IgD-negative memory B cell (primary cell): Measurements from ENCODE around the gene DLG1. TPM values are rescaled to one million over a fixed set of nuclear protein-coding genes. Genes with fewer than 3 reads are reported as not detected.
"Not testable (repeated sequence)": the region's sequence is repeated elsewhere in the genome, so short reads cannot be mapped to it uniquely, and the experiment has no call there.

Experiments
- H3K27ac Mint-ChIP-seq, 3 donors: one replicate each; pipeline ENCODE4 v1.8.0; 2020 to 2022; ENCODE audit warnings: mild to moderate bottlenecking in 3 of 3, mixed read lengths in 3 of 3, moderate library complexity in 1 of 3
- H3K27me3 Mint-ChIP-seq: one replicate; pipeline ENCODE4 v1.8.0; 2021; ENCODE audit warnings: mixed read lengths
- H3K36me3 Mint-ChIP-seq: one replicate; pipeline ENCODE4 v1.8.0; 2020; ENCODE audit warnings: mild to moderate bottlenecking, mixed read lengths
- H3K4me1 Mint-ChIP-seq, 3 donors: one replicate each; pipeline ENCODE4 v1.8.0; 2020 to 2022; ENCODE audit warnings: mixed read lengths in 3 of 3, mild to moderate bottlenecking in 1 of 3
- H3K4me3 Mint-ChIP-seq, 4 donors: one replicate each; pipeline ENCODE4 v1.8.0; 2020 to 2022; ENCODE audit warnings: mild to moderate bottlenecking in 4 of 4, mixed read lengths in 4 of 4, moderate library complexity in 3 of 4
- H3K9me3 Mint-ChIP-seq, 3 donors: one replicate each; pipeline ENCODE4 v1.8.0; 2020 to 2021; ENCODE audit warnings: mixed read lengths in 3 of 3, mild to moderate bottlenecking in 1 of 3
- polyA plus RNA-seq: library from polyadenylated mRNA; unstranded; fragments of 300-500 nt; fragmentation: Illumina TruSeq; gene quantifications from one replicate; pipeline ENCODE4 v1.2.3, GENCODE V29; 2021

Gene DLG1
- polyA plus RNA-seq, 1 donor from 2014 or later: 28.6 TPM

GRCh38 chr3:197231321-197231720 is 67.1 kb downstream of the DLG1 start:
- no peak overlapping the region for H3K27ac Mint-ChIP-seq
- no peak overlapping the region for H3K4me3 Mint-ChIP-seq
- peaks cover 7% of the 10 kb centered on the region for H3K36me3 Mint-ChIP-seq
- H3K27me3 Mint-ChIP-seq: no peaks in the 10 kb centered on the region
- peaks cover 1 to 31% (median 22%) of the 10 kb centered on the region in 3 donors for H3K4me1 Mint-ChIP-seq
- H3K9me3 Mint-ChIP-seq: peaks cover 0 to 4% (median 0%) of the 10 kb centered on the region in 3 donors

- Mint-ChIP-seq H3K27ac (no peak overlapping the region), H3K36me3 (peaks cover 7% of the 10 kb centered on the region), H3K27me3 (no peaks in the 10 kb centered on the region), H3K4me3 (no peak overlapping the region), H3K4me1 (peaks cover 1 to 26% (median 22%) of the 10 kb centered on the region in 3 donors), H3K9me3 (no peaks in the 10 kb centered on the region)
Measured at GRCh38 chr3:197229836-197230235, 68.6 kb downstream of the DLG1 start.

DNA sequence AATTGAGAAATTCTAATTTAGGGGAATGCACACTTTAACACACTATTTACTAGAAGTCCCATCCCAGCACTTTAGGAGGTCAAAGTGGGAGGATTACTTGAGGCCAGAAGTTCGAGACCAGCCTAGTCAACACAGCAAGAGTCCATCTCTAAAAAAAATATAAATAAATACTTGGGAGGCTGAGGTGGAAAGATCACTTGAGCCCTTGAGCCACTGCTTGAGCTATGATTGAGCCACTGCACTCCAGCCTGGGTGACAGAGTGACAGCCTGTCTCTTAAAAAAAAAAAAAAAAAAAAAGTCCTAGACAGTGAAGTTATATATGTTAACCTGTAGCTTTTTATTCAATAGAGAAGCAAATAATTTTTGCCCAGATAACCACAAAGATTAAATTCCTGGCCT is 69.2 kb downstream of the DLG1 start:
- H3K4me1 Mint-ChIP-seq: peaks cover 0 to 22% (median 20%) of the 10 kb centered on the region in 3 donors
- no peaks in the 10 kb centered on the region for H3K9me3 Mint-ChIP-seq
- H3K27me3 Mint-ChIP-seq: no peaks in the 10 kb centered on the region
- H3K4me3 Mint-ChIP-seq: no peak overlapping the region
- H3K36me3 Mint-ChIP-seq: peaks cover 6% of the 10 kb centered on the region
- H3K27ac Mint-ChIP-seq: peak overlapping the region in 1 of 3 donors; percentile 14

DNA sequence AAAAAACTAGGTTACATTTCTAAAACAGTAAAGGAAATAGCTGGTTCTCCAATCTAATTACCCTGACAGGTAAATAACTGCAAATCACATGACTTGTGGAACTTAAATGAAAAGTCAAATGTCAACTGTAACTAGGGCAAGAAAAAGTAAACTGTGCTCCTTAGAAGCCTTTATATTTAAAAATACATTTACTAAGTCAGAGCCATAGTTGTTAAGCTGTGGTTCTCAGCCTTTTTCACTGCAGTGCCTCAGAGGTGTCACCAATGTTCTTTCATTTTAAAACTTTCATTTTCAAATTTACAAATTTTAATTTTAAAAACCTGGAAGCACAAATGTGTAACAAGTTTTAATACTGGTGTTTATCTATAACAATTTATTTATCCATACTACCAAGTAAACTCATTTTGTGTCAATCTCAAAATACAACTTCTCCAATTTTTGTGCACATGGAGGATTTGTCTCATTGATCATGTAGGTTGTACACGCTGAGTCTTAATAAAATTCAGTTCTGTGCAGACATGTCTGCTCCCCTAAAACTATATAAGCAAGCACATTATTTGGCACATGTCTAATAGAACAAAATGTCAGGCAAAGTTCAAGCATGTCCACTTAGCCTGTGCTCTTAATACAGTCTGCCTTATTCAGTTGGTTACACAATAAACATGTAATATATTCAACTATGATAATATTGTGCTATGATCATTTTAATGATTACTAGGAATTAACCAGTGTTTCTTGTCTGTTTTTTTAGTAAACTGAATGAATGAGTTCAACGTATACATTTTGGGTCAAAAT is 70.4 kb downstream of the DLG1 start:
- H3K4me3 Mint-ChIP-seq: no peak overlapping the region
- no peaks in the 10 kb centered on the region for H3K9me3 Mint-ChIP-seq
- peaks cover 3 to 24% (median 18%) of the 10 kb centered on the region in 3 donors for H3K4me1 Mint-ChIP-seq
- H3K36me3 Mint-ChIP-seq: peaks cover 2% of the 10 kb centered on the region
- no peak overlapping the region for H3K27ac Mint-ChIP-seq
- H3K27me3 Mint-ChIP-seq: no peaks in the 10 kb centered on the region

DNA sequence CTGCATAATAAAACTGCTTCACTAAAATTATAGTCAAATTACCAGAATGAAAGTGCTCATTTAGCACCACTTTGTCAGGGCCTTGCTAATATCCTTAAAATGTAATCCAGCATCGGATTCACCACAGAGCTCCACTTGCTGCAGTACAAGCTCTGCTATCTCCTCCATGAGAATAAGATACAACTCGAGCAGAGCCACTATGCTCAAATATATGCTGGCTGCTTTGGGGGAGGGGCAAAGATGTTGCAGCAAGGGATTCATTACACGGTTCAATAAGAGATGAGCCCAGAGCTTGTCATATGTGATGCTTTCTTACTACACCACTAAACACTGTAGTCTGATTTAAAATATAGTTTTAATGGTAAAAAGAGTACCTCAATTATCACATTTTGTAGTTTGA is 72.2 kb downstream of the DLG1 start:
- Mint-ChIP-seq H3K36me3 (no peaks in the 10 kb centered on the region), H3K27ac (no peak overlapping the region), H3K4me1 (peaks cover 9 to 24% (median 21%) of the 10 kb centered on the region in 3 donors)

DNA sequence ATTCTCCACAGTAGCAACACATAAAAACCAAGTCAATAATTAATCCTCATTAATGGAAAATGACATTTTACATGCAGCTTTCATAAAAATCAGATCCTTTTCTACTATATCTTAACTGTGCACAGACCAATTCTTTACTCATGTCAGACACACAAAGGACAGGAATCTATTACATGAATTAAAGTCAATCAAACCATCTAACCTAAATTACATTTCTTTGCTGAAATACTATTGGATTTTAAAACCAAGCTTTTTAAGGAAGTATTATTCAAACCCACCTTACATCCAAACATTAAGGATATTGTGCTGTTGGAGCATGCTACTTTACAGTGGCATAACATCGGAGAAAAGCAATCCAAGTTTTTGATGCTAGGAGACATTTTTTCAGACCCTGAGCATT is 72.8 kb downstream of the DLG1 start:
- Mint-ChIP-seq H3K27me3 (no peaks in the 10 kb centered on the region), H3K27ac (no peak overlapping the region)

More for the DNA sequence above, 72.2 kb downstream of the DLG1 start:
- Mint-ChIP-seq H3K9me3 (no peaks in the 10 kb centered on the region), H3K27me3 (no peaks in the 10 kb centered on the region), H3K4me3 (no peak overlapping the region)

DNA sequence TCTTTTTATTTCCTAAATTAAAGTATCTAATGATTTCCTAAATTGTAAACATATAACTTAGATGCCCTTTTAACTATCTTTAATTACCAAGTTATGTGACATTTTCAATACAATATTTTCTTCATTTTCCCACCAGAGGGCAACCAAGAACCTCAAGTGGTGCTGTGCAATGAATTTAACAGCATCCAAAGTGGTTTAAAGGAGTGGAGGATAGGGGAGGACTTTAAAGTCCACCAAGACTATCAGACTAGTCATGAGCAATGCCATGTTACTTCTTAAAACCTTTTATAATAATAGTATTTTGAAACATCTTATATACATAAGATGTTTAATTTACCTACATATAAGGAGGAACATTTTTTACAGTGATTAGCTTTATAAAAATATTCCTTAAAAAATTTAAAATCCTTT is 74.4 kb downstream of the DLG1 start:
- no peaks in the 10 kb centered on the region for H3K9me3 Mint-ChIP-seq
- peaks cover 12 to 23% (median 20%) of the 10 kb centered on the region in 3 donors for H3K4me1 Mint-ChIP-seq
- H3K4me3 Mint-ChIP-seq: no peak overlapping the region
- no peaks in the 10 kb centered on the region for H3K27me3 Mint-ChIP-seq
- no peak overlapping the region for H3K27ac Mint-ChIP-seq
- no peaks in the 10 kb centered on the region for H3K36me3 Mint-ChIP-seq

More for the DNA sequence above, 72.8 kb downstream of the DLG1 start:
- no peak overlapping the region for H3K4me3 Mint-ChIP-seq
- no peaks in the 10 kb centered on the region for H3K9me3 Mint-ChIP-seq
- no peaks in the 10 kb centered on the region for H3K36me3 Mint-ChIP-seq
- H3K4me1 Mint-ChIP-seq: peaks cover 12 to 20% (median 19%) of the 10 kb centered on the region in 3 donors

DNA sequence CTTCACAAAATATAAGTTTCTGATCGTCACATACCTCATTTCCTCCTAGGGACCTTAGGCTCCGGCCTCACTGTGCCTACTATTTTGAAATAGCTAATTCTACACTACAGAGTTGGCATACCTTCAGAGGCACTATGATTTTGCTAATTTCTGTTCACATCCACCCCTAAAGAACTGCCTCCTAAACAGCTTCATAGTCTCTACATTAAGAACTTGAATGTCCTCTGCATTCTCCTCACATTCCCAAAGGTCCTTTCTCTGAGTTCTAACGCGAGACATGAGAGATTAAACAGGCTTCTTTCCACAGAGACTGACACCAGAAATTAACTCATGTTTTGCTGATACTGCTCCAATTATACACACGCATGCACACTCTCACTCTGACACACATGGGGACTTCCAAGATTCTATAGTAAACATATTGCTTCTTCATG is 75.5 kb downstream of the DLG1 start:
- Mint-ChIP-seq H3K4me3 (no peak overlapping the region), H3K4me1 (peaks cover 12 to 18% (median 12%) of the 10 kb centered on the region in 3 donors), H3K9me3 (no peaks in the 10 kb centered on the region), H3K27ac (no peak overlapping the region), H3K36me3 (no peaks in the 10 kb centered on the region), H3K27me3 (no peaks in the 10 kb centered on the region)

- Mint-ChIP-seq H3K27me3 (no peaks in the 10 kb centered on the region), H3K36me3 (no peaks in the 10 kb centered on the region), H3K27ac (no peak overlapping the region), H3K4me3 (no peak overlapping the region), H3K9me3 (no peaks in the 10 kb centered on the region), H3K4me1 (peaks cover 17 to 21% (median 20%) of the 10 kb centered on the region in 3 donors)
Measured at GRCh38 chr3:197219619-197220018, 78.8 kb downstream of the DLG1 start.

DNA sequence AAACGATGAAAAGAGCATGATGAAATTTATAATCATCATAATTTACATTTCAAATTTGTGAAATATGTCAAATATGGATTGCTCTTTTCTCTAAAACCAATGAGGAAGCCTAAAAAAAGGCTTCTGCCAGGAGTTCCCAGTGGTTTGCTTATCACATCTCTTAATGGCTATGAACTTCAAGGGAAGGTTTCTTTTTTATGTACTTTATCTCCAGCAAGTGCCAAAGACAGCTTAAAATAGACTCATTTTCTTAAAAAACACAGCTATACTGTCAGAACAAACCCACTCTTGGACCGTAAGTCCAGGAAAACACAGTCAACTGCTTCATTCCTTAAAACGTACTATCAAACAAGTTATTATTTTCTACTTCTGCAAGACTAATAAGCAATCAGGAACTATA is 80.2 kb downstream of the DLG1 start:
- H3K36me3 Mint-ChIP-seq: no peaks in the 10 kb centered on the region
- H3K27ac Mint-ChIP-seq: no peak overlapping the region
- H3K27me3 Mint-ChIP-seq: no peaks in the 10 kb centered on the region
- H3K4me3 Mint-ChIP-seq: no peak overlapping the region
- peaks cover 20 to 25% (median 21%) of the 10 kb centered on the region in 3 donors for H3K4me1 Mint-ChIP-seq
- no peaks in the 10 kb centered on the region for H3K9me3 Mint-ChIP-seq

GRCh38 chr3:197216914-197217313 is 81.5 kb downstream of the DLG1 start:
- Mint-ChIP-seq H3K36me3 (no peaks in the 10 kb centered on the region), H3K27ac (no peak overlapping the region), H3K4me3 (no peak overlapping the region), H3K27me3 (no peaks in the 10 kb centered on the region), H3K4me1 (peaks cover 15 to 25% (median 15%) of the 10 kb centered on the region in 3 donors), H3K9me3 (peaks cover 0 to 7% (median 0%) of the 10 kb centered on the region in 3 donors)

DNA sequence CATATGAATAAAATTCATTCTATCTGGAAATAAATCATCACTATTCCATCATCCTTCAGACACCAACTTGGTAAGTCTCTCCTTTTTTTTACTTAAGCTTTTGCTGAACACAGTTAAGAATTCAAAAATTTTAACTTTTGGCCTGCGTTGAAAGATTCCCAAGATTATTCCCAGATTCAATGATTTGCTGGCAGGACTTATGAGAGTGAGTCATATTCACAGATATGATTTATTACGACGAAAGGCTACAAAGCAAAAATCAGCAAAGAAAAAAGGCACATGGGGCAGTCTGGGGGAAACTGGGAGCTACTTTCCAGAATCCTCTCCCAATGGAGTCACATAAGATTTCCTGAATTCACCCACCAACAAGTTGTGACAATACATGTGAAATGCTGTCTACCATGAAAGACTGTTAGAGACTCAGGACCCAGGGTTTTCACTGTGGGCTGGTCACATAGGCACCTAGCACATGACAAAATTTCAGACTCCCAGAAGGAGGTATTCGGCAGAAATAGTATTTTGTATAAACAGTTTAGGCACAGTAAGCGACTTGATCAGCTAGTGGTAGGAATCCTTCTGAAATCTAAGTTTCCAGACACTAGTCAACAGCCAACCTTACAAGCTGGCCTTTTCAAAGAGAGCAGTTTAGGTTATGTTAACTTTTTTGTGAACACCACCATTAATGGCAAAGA is 82.1 kb downstream of the DLG1 start:
- Mint-ChIP-seq H3K9me3 (peaks cover 0 to 12% (median 4%) of the 10 kb centered on the region in 3 donors), H3K4me1 (peaks cover 15 to 27% (median 19%) of the 10 kb centered on the region in 3 donors), H3K27ac (no peak overlapping the region), H3K36me3 (no peaks in the 10 kb centered on the region), H3K4me3 (no peak overlapping the region), H3K27me3 (no peaks in the 10 kb centered on the region)

GRCh38 chr3:197212290-197212689 is 86.1 kb downstream of the DLG1 start:
- Mint-ChIP-seq H3K27me3 (no peaks in the 10 kb centered on the region), H3K36me3 (peaks cover 3% of the 10 kb centered on the region), H3K4me3 (no peak overlapping the region), H3K9me3 (peaks cover 0 to 12% (median 4%) of the 10 kb centered on the region in 3 donors), H3K4me1 (peaks cover 17 to 46% (median 41%) of the 10 kb centered on the region in 3 donors), H3K27ac (no peak overlapping the region)

GRCh38 chr3:197211698-197212097 is 86.7 kb downstream of the DLG1 start:
- H3K4me3 Mint-ChIP-seq, H3K27me3 Mint-ChIP-seq, H3K36me3 Mint-ChIP-seq: not testable (repeated sequence)
- H3K9me3 Mint-ChIP-seq: peaks cover 0 to 12% (median 4%) of the 10 kb centered on the region in 3 donors
- H3K4me1 Mint-ChIP-seq: peaks cover 16 to 44% (median 41%) of the 10 kb centered on the region in 3 donors
- H3K27ac Mint-ChIP-seq: peak overlapping the region in 1 of 3 donors; percentile 86
